ENCODE data around the gene SUFU. TPM values are rescaled to one million over a fixed set of nuclear protein-coding genes. Genes with fewer than 3 reads are reported as not detected.

SUFU gene
- total and polyA plus RNA-seq, 2 of the 13 experiments (the other 11 are each of a cell fraction or from before 2014, with no cell fraction given): 2.9 to 5.5 TPM

- TF ChIP-seq ZBTB4 (CRISPR knock-in tag; IDR thresholded peaks at IDR 0.05; ENCODE audit: borderline replicate concordance) (no peak), RBM39 (IDR thresholded peaks at IDR 0.05; ENCODE audit: low read depth, low read length, poor library complexity, severe bottlenecking) (peak; percentile 72), POGZ (CRISPR knock-in tag; IDR thresholded peaks at IDR 0.05) (0 out of 2 replicates have a peak, but pooled peaks have one; percentile 20), GLI4 (CRISPR knock-in tag; IDR thresholded peaks at IDR 0.05; ENCODE audit: borderline replicate concordance) (no peak), ZNF530 (CRISPR knock-in tag; IDR thresholded peaks at IDR 0.05; ENCODE audit: low read depth) (no peak), ZNF281 (CRISPR knock-in tag; IDR thresholded peaks at IDR 0.05; ENCODE audit: borderline replicate concordance) (no peak), IRF9 (CRISPR knock-in tag; IDR thresholded peaks at IDR 0.05; ENCODE audit: borderline replicate concordance) (no peak), TOE1 (CRISPR knock-in tag; IDR thresholded peaks at IDR 0.05) (no peak), FOXK1 (CRISPR knock-in tag; IDR thresholded peaks at IDR 0.05; ENCODE audit: borderline replicate concordance, low read depth) (0 out of 2 replicates have a peak, but pooled peaks have one; percentile 33), ZNF234 (CRISPR knock-in tag; conservative IDR thresholded peaks at IDR 0.05) (no peak), ZNF724P (CRISPR knock-in tag; IDR thresholded peaks at IDR 0.05; ENCODE audit: borderline replicate concordance) (no peak; the same call in 1 of the 2 replicates), RFX1 (IDR thresholded peaks at IDR 0.05) (no peak), DRAP1 (CRISPR knock-in tag; IDR thresholded peaks at IDR 0.05) (peak; percentile 54; the same call in 1 of the 2 replicates), MXD1 (CRISPR knock-in tag; IDR thresholded peaks at IDR 0.05) (0 out of 2 replicates have a peak, but pooled peaks have one; percentile 2), GRHL1 (CRISPR knock-in tag; conservative IDR thresholded peaks at IDR 0.05) (no peak), ZNF589 (CRISPR knock-in tag; conservative IDR thresholded peaks at IDR 0.05) (no peak), SP2 (CRISPR knock-in tag; IDR thresholded peaks at IDR 0.05) (peak; percentile 32; the same call in 1 of the 2 replicates)
These were observed 42.4 kb upstream of the SUFU start (continued) for GRCh38 chr10:102461187-102462054.

Measured in HepG2 (cell line).